ENCODE data around the gene KRTAP4-7.
"Not testable (repeated sequence)": the region's sequence is repeated elsewhere in the genome, so short reads cannot be mapped to it uniquely, and the experiment has no call there.

The KRTAP4-7 gene

DNA sequence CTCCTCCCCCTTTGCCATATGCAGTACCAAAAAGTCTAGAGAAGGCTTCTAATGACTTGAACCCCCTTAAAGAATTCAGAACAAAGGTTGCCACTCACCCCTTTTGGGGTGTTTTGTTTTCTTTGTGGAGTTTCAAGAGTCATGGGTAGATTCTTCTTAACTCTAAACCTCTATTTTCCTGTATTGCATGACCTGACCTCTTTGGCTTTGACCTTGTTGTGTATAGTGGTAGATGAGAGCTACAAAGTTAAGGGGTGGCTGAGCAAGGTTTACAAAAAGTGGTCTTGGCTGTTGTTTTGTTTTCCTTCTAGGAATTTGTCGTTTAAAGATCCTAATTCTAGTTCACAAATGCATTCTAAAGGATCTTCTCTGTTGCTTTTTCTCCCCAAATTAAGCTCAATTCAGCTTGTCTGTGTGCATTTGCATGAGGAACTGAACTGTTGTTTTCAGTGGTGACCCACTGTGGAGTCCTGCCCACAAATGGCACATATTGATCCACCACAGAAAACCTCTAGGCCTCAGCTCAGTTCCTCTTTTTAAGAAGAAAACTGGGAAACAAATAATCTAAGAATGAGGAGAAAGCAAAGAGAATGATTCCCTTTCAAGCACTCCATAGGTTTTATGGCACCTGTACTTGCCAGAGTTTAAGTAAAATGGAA is 24.9 kb downstream of the KRTAP4-7 start:
- not testable (repeated sequence) for DNase-seq (ENCODE audit: low spot score)

GRCh38 chr17:41111151-41111885 is 27.4 kb downstream of the KRTAP4-7 start:
- no peak for DNase-seq (ENCODE audit: low spot score)

- no peak for DNase-seq (ENCODE audit: low spot score)
Measured at GRCh38 chr17:41116297-41116696, 32.3 kb downstream of the KRTAP4-7 start.

- DNase-seq (ENCODE audit: low spot score), result not testable (repeated sequence)
Measured at GRCh38 chr17:41117846-41118386, 34.0 kb downstream of the KRTAP4-7 start, which contains the start of gene KRTAP4-11. TSS of gene KRTAP4-11 (minus strand) at chr17:41118373. CDS start at chr17:41118315, 58 bp downstream.

DNA sequence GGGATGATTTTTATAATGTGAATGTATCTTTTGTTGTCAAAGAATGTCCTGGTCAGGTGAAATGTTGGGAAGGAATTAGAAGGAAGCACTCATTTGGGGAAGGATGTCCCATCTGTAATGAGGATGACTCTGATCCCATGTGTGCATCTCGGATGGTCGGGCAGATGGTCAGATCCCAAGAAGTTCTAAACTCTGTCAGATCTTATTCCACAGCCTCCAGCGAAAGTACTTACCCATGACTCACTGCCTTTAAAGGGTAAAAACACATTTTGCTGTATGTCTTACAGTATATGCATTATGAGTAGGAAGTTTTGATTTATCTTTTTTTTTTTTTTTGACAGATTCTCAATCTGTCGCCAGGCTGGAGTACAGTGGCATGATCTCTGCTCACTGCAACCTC is 34.8 kb downstream of the KRTAP4-7 start:
- no peak for DNase-seq (ENCODE audit: low spot score)

- DNase-seq (ENCODE audit: low spot score), result not testable (repeated sequence)
Measured at GRCh38 chr17:41119696-41120690, 36.0 kb downstream of the KRTAP4-7 start.

DNA sequence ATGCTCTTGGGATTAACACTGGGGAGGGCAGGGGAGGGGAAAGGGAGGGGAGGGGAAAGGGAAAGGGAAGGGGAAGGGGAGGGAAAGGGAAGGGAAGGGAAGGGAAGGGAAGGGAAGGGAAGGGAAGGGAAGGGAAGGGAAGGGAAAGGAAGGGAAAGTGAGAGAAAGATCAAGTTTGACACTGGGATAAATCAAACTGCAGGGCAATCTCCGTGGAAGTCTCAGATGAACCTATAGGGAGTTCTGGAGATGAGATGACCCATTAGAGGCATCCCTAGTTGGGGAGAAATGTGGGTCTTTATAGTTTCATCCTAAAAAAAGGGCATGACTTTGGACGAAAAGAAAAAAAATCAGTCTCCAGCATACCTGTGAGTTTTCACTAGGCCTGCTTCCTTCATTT is 37.8 kb downstream of the KRTAP4-7 start:
- DNase-seq (ENCODE audit: low spot score), result no peak

DNA sequence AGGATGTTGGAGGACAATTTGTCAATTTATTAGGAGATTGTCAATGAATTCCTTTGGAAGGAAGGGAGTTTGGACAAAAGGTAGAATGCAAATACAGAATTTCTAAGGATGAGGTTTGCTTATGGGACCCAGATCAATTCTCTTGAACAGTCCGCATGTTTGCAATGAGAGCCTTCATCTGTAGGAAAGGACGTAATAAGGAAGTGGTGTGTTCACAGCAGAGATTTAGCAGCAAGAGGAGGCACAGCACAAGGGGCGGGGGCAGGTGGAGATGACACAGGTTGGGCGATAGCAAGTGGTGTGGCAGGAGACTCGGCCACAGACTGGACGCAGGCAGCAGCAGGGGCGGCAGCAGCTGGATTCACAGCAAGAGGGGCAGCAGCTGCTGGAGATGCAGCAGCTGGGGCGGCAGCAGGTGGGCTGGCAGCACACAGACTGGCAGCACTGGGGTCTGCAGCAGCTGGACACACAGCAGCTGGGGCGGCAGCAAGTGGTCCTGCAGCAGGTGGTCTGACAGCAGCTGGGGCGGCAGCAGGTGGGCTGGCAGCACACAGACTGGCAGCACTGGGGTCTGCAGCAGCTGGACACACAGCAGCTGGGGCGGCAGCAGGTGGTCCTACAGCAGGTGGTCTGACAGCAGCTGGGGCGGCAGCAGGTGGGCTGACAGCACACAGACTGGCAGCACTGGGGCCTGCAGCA is 39.5 kb downstream of the KRTAP4-7 start:
- DNase-seq (ENCODE audit: low spot score), result not testable (repeated sequence)

- not testable (repeated sequence) for DNase-seq (ENCODE audit: low spot score)
Measured at GRCh38 chr17:41123991-41124371, 40.0 kb downstream of the KRTAP4-7 start, which contains the start of gene KRTAP4-12. TSS of gene KRTAP4-12 (minus strand) at chr17:41124182. CDS start at chr17:41124122, 60 bp downstream.

DNA sequence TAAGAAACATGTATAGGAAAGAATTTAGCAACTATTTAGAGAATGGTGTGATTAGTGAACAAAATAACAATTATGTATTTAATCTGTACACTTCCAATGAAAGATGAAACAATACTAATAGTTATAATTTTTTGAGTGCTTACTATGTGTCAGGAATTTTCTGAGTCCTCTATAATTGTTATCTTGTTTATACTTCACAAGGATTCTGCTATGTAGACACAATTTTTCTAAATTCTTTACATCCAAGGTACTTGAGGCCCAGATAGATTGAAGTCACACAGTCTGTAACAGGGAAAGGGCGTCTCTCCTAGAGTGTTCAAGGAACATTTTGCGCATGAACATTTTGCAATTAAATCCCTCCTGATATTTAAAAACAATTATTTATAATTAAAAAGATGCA is 41.1 kb downstream of the KRTAP4-7 start:
- DNase-seq (ENCODE audit: low spot score), result no peak

GRCh38 chr17:41126412-41126811 is 42.5 kb downstream of the KRTAP4-7 start:
- no peak for DNase-seq (ENCODE audit: low spot score)

DNA sequence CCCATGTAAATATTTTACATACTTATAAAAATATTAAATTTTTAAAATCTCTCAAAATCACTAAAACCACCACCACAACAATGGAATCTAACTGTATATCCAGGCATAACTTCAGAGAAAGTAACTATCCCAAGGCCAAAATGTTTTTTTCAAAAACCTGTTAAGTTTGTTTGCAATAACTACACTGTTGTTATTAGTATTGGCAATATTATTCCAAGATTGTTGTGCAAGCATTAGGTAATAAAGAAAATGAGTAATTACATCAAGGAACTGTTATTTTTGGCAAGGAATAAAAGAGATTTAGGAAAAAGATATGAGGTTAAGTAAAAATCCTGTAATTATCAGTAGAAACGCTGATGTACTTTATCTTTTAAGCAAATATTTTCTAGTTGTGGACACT is 43.4 kb downstream of the KRTAP4-7 start:
- DNase-seq (ENCODE audit: low spot score), result no peak

DNA sequence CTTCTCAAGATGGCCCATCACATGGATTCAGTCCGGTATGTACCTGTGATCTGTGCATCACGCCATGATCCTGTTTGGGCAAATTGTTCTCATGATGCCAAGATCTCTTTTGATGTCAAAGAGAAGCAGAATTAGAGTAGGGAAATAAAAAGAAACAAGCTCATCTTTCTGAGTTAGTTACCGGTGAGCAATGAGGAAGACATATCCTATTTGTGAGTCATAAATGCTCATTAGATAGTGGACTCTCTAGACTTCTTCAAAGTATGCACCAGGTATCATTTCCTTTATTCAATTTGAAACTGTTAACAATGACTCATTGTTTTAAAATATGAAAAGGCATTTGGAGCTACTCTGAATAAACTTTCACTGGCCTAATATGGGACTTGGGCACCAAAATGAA is 48.0 kb downstream of the KRTAP4-7 start:
- no peak for DNase-seq (ENCODE audit: low spot score)

DNA sequence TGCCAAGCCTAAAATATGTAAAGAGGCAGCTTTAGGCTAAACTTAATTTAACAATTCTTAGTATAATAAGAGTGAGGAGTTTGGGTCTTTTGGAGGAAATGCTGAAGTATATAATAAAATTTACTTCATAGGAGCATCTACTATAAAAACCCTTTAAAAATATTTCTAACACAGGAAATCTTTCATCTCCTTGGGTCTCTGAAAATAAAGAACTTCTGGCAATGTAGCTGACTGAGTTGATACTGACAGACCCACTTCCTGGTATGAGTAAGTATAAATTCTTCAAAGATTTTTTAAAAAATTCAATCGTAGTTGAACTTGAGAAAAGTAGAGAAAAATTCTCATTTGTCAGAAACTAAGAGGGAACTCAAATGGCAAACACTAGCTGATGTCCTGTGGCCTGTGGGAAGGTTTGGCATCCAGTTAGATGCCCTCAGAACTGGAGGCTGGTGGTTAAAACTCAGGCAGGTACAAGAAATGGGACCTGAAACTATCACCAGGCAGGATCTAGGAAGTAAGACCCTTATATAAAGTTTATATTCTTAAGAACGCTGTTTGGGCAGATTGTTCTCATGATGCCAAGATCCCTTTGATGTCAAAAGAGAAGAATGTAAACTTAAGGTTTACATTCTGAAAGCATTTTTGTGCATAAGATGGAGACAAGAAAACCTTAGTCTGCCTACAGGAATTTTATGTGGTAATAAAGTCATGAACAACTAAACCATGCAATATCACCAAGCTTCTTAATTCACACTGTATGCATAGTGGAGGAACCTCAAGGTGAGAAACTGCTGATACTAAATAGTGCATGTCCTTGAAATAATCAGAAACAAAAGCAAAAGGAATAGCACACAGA is 50.2 kb downstream of the KRTAP4-7 start:
- no peak for DNase-seq (ENCODE audit: low spot score)

Data from activated CD4-positive, alpha-beta T cell treated with anti-CD3 and anti-CD28 coated beads, Interleukin-2, Interleukin-4, amounts not matched to agents 100 ng/mL and 50 ng/mL, durations not matched to agents 16 hours and 8 hours (primary cell).